HG03457 (cell line): Measurements from ENCODE around the gene CKAP2L.

Experiments
- ATAC-seq: cut with Tn5 transposase; IDR thresholded peaks from one replicate; pipeline ENCODE4 v1.9.1; 2021; ENCODE audit warnings: moderate number of reproducible peaks; ENCODE audit not compliant: unreplicated experiment

CKAP2L gene

GRCh38 chr2:112793449-112793978, 29.1 kb upstream of the CKAP2L start:
- no peak for ATAC-seq

GRCh38 chr2:112792419-112792818, 28.0 kb upstream of the CKAP2L start:
- no peak for ATAC-seq

GRCh38 chr2:112791693-112792230, 27.4 kb upstream of the CKAP2L start:
- ATAC-seq = no peak

GRCh38 chr2:112791019-112791418, 26.6 kb upstream of the CKAP2L start:
- ATAC-seq = no peak

GRCh38 chr2:112790305-112790704, 25.9 kb upstream of the CKAP2L start:
- ATAC-seq = no peak

DNA sequence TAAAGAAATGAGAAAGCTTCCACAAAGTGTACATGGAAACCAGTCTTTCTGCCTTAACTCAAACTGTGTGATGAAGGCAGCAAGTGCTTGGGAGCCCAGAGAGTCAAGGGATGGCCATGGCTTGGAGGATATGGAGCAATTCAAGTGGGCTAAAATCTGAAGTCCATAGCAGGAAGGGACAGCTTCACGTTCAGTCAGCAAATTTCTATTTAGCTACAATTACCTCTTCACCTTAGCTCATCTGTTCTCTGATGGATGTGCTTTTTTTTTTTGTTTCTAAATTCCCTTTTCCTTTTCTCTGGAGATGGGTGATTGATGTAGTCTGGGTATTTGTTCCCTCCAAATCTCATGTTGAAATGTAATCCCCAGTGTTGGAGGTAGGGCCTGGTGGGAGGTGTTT, 24.8 kb upstream of the CKAP2L start:
- no peak for ATAC-seq

DNA sequence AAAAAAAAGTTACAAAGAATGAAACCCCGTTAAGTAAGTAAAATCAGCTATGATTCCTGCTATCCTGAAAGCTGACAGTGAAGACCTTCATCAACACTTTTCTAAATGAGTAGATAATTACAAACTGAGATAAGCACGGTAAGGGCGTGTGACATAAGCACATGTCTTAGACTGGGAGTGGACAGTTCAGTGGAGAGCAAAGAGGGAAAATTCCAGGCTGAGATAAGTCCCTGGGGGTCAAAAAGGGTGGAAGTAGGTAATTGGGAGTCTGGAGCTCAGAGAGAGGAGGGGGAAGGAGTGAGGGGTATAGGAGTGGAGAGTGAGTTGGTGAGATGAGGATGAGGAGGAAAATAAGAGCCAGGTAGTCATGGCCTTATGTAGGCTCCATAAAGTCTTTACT, 24.2 kb upstream of the CKAP2L start:
- ATAC-seq = no peak

GRCh38 chr2:112787729-112788393, 23.5 kb upstream of the CKAP2L start:
- ATAC-seq = no peak

- no peak for ATAC-seq
These were observed 22.9 kb upstream of the CKAP2L start for GRCh38 chr2:112787294-112787693.

- no peak for ATAC-seq
These were observed 20.1 kb upstream of the CKAP2L start, which contains the start of gene IL1A for GRCh38 chr2:112784199-112785189. Gene IL1A, minus strand, starts transcription at chr2:112784493. Its CDS starts 723 bp downstream, at chr2:112783770.

DNA sequence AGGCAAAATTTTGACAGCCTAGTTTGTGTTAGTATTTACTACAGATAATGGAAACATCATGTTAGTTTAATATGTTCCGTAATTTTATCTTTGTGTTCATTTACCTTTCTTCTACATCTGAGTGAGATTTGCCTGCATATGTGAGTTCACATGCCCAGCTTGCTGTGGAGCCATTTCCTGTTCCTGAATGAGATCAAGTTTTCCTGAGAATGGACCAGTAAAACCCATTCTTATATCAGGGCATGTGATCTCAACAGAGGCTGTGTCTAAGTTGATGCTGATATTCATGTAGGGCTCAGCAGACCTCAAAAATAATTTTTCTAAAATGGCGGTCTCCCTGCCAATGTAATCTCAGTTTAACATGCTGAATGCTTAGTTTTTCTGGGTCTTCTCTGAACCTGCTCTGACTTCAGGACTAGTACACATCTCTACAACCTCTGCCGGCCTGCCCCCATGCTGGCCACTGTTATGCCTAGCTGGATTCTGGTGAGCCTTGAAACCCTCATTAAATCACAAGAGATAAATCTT, 18.8 kb upstream of the CKAP2L start:
- no peak for ATAC-seq

- peak; percentile 61 for ATAC-seq
These were observed 17.9 kb upstream of the CKAP2L start for GRCh38 chr2:112782234-112782799.

GRCh38 chr2:112779598-112779997, 15.2 kb upstream of the CKAP2L start:
- no peak for ATAC-seq

DNA sequence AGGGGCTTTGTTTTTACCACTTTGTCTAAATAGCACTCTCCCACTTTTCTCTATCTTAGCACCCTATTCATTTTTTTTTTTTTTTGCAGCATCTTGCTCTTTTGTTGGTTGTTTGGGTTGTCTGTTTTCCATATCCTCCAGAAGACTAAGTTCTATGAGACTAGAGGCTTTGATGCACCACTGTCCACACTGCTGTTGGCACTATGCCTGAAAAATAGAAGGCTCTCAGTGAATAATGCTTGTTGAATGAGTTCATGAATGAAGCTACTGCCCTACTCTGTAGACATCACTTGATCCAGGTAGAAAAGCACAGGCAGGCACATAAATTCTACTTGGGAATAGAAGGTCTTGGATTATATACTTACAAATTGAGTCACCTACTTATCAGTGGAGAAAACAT, 12.6 kb upstream of the CKAP2L start:
- no peak for ATAC-seq

DNA sequence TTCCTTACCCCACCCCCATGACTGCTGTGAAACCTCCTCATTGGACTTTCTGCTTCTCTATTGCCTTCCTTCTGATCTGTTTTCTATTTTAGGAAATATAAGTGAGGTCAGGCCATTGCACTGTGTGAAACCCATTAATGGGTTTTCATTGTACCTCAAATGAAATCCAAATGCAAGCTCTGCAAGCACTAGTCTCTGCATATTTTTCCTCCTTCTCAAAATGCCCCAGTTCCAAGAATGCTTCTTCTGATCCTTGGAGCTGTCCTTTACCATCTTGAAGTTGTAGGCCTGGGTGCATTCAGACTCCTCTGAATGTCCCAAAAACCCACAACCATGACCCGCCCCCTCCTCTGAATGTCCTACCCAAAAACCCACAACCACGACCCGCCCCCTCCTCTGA, 11.7 kb upstream of the CKAP2L start:
- no peak for ATAC-seq

GRCh38 chr2:112774536-112775285, 10.3 kb upstream of the CKAP2L start:
- no peak for ATAC-seq

DNA sequence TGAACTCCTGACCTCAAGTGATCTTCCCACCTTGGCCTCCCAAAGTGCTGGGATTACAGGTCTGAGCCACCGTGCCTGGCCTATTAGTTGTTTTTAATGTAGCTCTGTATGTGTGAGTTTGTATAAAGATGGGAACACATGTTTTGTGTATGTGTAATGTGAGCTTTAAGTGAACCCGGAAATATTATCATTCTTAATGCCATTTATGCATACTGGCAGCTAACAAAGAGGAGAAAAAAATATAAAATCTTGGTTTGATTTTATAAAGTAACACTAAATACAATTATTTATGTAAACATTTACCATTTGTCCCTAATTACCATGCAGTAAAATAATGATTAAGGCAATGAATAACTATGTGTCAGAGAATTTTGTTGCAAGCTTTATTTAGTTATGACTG, 9.1 kb upstream of the CKAP2L start:
- ATAC-seq = no peak

GRCh38 chr2:112772911-112773475, 8.6 kb upstream of the CKAP2L start:
- no peak for ATAC-seq

GRCh38 chr2:112772322-112772721, 7.9 kb upstream of the CKAP2L start:
- ATAC-seq = no peak

GRCh38 chr2:112768432-112768831, 4.0 kb upstream of the CKAP2L start:
- ATAC-seq = no peak
